OCI-M2 (cell line): Measurements from ENCODE around the gene MYO7A.

Experiments used
- DNase-seq: peaks from one replicate; lab custom pipeline; 2025; ENCODE audit not compliant: unreplicated experiment; lab: John Stamatoyannopoulos, UW

MYO7A gene

DNA sequence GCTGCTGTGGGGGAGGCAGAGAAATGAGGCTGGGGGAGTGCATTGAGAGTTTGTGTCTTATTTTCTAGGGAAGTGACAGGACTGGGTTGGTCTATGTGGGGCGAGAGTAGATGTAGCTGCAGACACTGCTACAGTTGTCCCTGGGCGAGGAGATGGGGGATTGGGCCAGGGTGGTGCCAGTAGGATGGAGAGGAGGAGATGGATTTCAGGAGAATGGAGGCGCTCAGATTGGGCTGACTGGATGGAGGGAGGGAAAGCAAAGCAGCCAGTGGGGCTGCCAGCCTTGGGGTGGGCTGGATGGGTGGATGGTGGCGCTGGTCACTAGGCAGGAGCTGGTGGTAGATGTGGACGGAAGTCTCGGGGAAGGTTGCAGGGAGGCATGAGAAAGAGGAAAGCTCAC, 16.1 kb upstream of the MYO7A start:
- DNase-seq, result no peak

DNA sequence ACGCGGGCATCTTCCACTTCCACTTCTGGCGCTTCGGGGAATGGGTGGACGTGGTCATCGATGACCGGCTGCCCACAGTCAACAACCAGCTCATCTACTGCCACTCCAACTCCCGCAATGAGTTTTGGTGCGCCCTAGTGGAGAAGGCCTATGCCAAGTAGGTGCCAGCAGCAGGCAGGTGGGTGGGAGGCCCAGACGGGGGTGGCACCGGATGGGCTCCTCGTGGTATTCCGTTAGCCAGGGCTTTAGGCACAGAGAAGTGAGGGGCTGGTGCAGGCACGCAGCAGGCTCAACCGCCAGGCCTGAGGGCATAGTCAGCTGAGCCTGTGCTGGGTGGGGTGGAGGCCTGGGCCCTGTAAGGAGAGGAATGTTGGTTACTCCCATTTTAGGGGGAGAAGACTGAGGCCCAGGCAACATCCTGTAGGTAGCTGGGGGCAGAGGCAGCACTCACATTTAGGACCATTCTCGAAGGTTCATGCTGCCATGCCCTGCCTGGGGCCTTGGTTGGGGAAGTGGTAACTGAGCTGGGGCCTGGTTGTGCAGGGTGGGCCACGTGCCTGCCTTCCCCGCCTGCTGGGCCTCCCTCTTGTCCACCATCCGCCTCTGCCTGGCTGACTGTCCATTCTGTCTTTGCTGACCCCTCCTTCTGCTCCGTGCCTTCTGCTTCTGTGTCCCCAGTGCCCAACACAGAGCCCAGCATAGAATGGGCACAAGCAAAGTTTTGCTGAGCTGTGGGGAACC, 15.2 kb upstream of the MYO7A start:
- no peak for DNase-seq

DNA sequence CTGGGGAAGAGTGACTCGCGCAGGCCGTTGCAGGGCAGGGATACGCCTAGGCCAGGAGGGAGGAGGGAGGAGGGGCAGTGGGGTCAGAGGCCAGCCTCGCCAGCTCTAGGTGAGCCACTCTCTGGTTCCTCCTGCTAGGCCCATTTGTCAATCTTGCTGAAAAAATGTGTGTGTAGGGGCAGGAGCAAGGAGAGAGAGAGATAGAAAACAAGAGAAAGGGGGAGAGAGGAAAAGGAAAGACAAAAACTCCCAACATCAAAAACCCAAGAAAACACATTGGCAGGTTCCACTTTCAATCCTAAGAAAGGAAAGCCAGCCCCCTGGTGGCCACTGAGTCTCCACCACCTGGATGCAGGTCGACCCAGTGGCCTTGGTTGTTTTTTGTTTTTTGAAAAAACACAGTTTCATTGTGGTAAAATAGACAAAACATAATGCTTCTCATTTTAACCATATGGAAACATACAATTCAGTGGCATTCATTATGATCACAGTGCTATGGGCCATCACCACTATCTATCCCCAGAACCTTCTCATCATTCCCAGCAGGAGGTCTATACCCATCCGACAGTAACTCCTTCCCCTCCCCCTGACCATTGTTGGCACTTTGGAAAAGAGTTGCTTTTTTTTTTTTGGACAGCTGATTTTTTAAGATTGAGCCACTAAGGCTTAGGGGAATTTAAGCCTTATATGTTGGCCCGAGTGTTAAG, 14.5 kb upstream of the MYO7A start:
- DNase-seq, result no peak

DNA sequence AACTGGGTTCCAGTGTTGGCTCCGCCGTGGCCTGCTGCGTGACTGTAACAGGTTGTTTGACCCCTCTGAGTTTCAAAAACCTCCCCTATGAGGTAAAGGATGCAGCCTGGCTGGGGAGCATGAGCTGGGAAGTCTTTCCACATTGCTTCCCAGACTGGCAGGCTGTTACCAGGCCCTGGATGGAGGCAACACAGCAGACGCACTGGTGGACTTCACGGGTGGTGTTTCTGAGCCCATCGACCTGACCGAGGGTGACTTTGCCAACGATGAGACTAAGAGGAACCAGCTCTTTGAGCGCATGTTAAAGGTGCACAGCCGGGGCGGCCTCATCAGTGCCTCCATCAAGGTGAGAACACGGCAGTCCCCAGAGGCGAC, 14.0 kb upstream of the MYO7A start:
- no peak for DNase-seq

DNA sequence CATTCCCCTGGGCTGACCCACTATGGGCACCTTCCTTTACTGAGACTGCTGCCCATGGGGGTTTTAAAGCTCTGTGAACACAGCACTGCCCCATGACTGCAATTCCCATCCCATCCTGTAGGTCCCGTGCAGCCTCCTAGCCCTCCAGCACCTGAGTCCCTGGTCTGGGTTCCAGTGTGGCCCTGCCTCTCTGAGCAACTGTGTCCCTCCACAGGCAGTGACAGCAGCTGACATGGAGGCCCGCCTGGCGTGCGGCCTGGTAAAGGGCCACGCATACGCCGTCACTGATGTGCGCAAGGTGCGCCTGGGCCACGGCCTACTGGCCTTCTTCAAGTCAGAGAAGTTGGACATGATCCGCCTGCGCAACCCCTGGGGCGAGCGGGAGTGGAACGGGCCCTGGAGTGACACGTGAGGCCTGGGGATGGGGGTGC, 12.8 kb upstream of the MYO7A start:
- DNase-seq, result no peak

DNA sequence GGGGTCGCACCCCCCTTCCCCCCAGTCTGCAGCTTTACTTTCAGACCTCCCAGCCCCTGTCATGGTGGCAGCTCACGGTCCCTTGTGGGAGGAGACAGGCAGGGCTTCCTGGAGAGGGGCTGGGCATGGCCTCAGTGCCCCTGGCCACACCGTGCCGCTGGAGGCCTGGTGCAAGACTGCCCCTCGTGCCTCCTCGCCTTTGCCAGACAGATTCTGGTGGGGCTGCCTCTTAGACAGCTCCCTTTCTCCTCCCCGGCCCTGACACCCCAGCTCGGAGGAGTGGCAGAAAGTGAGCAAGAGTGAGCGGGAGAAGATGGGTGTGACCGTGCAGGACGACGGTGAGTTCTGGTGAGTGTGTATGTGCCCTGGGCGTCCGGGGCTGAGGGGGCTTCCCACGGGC, 12.1 kb upstream of the MYO7A start:
- DNase-seq, result no peak

DNA sequence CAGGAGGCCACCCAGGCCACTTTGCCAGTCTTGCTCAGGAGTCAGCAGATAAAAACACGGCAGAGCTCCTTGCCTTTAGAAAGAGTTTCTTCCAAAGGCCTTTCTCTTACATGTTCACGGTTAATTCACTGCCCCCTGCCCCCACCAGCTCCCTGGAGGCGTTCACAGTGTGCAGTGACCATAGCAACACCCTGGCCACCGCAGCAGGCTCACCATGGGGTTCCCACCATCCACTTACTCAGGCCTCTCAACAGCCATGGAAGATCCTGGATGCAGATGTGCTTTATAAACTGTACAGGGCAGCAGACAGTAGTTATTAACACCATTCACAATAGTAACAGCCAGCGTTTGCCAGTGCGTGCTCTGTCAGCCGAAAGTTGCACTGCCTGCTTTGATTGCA, 10.6 kb upstream of the MYO7A start:
- no peak for DNase-seq

DNA sequence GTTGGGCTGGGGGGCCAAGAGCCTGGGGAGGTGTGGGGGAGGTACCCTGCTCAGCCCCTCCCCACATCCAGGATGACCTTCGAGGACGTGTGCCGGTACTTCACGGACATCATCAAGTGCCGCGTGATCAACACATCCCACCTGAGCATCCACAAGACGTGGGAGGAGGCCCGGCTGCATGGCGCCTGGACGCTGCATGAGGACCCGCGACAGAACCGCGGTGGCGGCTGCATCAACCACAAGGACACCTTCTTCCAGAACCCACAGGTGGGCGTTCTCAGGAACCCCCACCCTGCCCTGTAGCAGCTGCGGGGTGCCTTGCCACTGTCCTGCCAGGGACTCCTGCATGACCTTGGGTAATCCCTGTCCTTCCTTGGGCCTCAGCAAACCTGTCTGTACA, 10.0 kb upstream of the MYO7A start:
- DNase-seq, result no peak

DNA sequence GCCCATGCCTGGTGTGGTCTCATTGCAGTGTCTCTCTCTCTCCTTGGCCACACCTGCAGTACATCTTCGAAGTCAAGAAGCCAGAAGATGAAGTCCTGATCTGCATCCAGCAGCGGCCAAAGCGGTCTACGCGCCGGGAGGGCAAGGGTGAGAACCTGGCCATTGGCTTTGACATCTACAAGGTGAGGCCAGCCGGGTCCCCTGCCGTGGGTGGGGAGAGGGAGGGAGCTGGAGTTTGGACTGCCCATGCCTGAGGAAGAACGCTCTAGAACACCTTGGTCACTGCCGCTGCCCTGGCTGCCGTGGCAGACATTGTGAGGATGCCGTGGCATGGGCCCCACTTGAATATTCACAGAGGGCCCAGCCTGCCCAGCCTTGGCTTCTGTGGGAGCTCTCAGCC, 9.1 kb upstream of the MYO7A start:
- DNase-seq, result no peak

DNA sequence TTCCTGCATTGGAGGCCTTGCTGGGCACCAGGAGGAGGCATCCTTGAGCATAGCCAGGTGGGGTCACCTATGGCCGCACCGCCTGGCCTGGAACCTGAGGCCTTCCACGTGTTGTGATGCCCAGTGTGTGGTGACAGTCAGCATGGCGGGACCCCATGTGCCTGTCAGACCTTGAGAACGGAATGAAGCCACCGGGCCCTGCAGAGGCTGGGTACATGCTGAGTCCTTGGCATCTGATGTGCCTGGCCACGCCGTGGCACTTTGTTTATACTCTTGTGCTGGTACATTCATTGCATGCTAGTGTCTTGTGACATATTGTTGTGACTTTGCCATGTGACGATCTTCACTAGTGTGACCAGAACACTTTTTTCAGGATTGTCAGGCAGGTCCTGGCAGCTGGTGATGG, 8.5 kb upstream of the MYO7A start:
- no peak for DNase-seq

DNA sequence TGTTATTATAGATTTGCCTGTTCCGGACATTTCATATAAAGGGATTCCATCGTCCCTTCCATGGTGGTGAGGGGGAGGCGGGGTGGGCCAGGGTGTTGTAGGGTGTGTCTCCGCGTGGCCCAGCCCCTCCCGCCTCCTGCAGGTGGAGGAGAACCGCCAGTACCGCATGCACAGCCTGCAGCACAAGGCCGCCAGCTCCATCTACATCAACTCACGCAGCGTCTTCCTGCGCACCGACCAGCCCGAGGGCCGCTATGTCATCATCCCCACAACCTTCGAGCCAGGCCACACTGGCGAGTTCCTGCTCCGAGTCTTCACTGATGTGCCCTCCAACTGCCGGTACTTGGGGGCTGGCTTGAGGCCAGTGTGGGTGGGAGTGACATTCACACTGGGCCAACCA, 7.5 kb upstream of the MYO7A start:
- no peak for DNase-seq

DNA sequence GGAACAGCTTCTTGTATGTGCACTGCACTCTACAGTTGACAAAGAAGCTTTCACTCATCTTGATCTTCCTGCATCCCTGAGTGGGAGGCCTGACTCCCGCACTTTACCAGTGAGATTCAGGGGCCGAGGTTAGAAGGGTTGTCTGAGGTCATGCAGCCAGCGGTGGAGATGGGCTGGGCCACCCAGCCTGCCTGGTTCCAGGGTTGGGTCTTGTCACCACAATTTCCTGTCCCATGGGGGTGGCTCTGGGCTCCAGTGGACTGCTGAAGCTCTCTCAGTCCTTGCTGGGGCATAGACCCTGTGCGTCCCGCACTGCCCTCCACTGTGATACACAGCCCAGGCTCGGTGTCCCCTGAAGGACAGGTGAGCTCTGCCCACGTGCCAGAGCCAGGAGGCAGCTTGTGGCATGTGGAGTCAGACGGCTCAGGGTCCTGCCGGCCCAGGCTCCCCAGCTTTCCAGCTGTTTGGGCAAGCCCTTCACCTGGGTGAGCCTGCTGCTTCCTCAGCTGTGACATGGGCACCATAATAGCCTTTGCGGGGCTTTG, 6.9 kb upstream of the MYO7A start:
- DNase-seq, result no peak

DNA sequence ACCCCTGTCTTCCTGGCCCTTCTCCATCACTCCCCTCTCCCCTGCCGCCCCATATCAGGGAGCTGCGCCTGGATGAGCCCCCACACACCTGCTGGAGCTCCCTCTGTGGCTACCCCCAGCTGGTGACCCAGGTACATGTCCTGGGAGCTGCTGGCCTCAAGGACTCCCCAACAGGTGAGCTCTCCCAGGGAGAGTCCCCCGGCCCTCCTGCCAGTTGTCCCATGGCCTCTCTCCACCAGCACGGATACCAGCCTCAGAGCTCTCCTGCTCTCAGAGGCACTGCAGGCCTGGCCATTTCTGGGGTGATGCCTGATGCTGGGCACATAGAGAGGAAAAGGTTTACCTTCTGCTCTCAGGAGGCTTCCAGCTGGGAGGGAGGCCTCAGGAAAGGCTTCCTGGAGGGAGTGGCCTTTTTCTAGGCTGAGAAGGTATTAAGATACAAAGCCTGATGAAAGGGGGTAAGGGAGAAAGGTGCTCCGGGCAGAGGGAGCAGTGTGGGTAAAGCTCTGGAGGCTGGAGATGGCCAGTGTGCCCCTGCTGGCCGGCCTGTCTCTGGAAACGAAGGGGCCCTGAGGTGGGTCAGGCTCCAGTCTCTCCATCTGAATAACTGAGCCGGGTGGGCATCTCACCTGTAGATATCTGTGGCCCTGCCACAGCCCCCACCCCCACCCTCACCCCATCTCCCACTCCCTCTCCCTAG, 6.0 kb upstream of the MYO7A start:
- DNase-seq, result no peak

DNA sequence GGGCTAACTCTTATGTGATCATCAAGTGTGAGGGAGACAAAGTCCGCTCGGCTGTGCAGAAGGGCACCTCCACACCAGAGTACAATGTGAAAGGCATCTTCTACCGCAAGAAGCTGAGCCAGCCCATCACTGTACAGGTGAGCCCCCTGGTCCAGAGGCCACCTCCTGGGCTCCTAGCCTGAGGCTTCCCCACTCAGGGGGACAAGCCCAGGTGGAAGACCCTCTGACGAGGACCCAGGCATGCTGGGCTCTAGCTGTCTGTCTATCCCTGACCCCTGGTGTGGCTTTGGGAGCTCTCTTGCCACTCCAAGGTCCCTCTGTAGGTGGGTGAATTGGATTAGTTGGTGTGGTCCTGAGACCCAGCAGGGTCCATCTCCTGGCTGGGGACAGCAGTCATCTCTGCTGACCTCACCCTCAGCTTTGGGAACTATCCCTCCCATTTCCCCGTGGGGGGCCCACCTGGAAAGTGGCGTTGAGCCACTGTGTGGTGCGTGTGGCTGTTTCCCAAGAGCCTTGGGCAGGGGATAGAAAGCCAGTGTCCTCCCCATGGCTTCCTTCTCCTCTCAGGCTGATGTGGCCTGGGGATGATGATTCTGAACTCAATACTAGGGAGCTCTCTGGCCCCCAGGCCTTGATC, 5.4 kb upstream of the MYO7A start:
- DNase-seq, result no peak

DNA sequence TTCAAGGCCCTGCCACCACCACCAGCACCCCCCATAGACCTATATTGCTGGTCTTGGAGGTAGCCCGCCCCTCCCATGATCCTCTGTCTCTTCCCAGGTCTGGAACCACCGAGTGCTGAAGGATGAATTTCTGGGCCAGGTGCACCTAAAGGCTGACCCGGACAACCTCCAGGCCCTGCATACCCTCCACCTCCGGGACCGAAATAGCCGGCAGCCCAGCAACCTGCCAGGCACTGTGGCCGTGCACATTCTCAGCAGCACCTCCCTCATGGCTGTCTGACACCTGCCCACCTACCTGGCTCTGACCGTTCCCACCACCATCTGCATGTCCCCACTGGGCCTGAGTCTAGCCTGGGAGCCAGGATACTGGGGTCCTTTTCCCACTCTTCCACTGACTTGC, 4.5 kb upstream of the MYO7A start:
- DNase-seq, result no peak

DNA sequence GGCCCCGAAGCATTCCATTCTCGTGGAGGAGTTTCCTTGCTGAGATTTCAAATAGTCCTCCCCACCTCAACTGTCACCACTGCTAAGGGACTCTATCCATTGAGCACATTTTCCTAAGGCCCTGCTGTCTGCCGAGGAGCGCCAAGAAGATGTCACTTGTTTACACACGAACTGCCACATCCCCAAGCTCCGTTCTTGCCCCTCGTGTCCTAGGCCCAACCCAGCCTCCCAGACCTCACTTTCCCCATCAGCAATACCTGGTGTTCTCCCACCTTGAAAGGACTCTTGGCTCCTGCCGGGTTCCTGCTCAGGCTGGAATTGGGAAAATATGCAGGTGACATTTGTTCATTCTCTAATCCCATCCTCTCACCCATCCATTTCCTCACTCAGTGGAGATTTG, 4.0 kb upstream of the MYO7A start:
- DNase-seq, result no peak

DNA sequence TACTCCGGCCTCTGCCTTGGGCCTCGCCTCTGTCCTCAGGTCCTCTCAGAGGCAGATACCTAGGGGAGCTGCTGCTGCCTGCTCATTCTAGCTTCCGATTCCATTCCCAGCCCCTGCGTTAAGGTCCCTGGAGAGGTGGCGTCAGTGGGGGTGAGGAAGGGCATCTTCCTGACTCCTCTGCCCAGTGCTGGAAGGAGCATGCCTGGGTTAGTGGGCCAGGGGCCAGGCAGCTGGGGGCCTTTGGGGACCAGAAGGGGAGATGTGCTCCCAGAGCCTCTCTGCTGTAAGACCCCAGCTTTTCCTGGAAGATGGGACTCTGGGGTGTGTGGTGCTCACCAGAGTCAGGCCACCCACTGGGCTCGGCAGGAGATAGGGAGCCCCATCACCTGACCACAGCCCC, 3.6 kb upstream of the MYO7A start:
- DNase-seq, result no peak

DNA sequence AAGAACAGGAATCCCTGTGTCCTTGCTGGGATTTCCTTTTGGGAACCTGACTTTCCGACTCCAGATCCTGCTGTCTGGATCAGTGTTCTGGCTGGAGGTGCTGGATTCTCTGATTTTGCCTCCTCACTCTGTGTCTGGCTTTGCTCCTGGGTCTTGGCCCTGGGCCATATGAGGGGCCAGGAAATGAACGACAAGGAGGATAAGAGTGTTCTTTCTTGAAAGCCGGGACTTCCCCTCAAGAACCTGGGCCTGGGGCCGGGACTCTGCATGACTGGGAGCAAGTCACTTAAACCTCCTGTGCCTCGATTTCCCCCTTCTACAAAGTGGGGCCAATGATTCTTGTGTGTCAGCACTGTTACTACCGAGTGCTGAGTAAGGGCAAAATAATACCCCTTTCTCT, 2.9 kb upstream of the MYO7A start:
- no peak for DNase-seq

DNA sequence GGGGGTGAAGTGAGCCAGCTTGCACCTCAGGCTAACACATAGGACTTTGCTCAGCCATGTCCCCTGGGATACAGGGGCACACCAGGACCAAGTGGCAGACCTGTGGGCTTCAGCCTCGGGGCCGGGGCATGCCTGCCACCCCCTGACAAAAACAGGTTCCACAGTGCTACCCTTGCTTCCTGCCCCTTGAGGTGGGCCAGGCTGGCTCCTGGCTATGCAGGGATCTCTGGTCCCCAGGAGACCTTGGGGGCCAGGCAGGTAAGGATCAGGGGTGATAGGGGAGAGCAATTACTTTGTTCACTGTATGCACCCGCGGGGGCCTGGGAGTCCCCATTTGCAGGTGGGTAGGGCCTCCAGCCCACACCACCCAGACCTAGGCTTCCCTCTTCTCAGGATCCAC, 2.4 kb upstream of the MYO7A start:
- DNase-seq, result no peak

DNA sequence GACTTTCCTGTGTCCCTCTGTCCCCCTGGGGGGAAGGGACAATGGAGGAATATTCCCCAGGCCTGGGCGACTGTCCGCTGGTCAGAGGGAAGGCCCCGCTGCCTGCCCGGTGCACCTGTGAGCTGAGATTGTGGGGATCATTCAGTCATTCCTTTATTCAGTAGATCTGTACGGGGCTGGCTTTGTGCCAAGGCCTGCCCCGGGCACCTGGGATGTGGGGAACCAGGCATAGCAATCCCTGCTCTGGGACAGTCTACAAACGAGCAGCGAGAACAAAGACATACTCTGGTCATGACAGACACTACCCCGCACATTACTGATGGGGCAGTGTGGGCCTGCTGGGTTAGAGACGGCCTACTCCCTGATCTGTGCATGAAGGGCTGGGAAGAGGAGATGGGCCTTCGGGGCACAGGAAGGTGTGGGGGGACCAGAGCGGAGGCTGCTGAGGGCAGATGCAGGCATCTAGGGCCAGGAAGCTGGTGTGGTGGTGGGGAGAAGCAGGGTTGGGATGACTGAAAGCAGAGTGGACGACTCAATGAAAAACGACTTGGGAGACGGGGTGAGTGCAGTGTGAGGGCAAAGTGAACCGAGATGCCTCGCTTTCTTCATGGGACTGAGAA, 1.8 kb upstream of the MYO7A start:
- no peak for DNase-seq

DNA sequence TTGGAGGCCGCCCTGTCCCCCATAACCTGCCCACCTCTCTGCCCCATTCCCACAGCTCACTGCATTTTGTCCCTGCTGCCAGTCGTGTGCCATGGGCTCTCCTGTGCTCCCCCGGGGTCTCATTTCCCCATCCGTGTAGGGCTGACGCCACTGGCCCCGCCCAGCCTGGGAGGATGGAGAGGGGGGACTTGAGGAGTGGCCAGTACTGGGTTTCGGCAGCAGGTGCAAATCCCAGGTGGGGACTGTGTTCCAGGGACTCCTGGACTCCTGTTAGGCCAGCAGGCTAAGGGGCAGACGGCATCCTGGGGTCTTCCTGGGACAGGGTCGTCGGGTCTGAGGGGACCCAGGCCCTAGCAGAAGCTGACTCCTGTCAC, 1.2 kb upstream of the MYO7A start:
- no peak for DNase-seq
